GM19239 (cell line): ENCODE measurements around the gene SERPINA4.

Experiments
- DNase-seq: peaks from one replicate; pipeline ENCODE4 v3.0.0; 2011; ENCODE audit warnings: low spot score; ENCODE audit not compliant: insufficient read length
- FAIRE-seq: peaks from 2 replicates; lab custom pipeline; 2011; peaks lifted over from hg19 to GRCh38; lab: Jason Lieb, UNC

SERPINA4 gene

DNA sequence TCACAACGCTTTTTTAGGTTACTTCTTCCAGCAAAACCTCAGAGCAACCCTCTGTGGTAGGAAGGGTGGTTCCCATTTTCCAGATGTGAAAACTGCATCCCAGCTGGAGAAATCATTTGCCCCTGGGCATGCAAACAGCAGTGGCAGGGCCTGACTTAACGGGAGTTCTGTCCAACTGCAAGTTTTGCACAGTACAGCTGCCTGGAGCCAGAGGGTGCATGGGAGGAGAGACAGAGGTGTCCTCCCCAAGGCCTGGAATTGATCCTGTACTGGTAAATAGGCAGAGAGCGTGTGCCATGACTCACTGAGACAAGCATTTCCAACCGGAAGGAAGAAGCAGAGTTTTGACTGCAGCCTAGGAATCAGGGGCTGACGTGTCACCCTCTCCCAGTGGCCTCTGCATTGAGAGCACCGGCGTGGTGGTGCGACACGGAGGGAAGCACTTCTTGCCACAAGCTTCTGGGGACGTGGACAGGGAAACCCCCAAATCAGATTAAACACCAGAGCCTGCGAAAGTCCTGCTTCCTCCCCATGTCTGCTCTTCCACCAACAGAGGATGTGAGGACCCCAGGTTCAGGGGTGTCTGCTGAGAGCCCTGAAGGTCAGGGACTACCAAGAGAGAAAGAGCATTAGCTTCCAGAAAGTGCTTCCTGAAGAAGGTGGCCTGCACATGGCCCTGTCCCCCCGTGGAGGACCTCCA lies 19.0 kb upstream of the SERPINA4 start:
- FAIRE-seq (no peak), DNase-seq (no peak)

DNA sequence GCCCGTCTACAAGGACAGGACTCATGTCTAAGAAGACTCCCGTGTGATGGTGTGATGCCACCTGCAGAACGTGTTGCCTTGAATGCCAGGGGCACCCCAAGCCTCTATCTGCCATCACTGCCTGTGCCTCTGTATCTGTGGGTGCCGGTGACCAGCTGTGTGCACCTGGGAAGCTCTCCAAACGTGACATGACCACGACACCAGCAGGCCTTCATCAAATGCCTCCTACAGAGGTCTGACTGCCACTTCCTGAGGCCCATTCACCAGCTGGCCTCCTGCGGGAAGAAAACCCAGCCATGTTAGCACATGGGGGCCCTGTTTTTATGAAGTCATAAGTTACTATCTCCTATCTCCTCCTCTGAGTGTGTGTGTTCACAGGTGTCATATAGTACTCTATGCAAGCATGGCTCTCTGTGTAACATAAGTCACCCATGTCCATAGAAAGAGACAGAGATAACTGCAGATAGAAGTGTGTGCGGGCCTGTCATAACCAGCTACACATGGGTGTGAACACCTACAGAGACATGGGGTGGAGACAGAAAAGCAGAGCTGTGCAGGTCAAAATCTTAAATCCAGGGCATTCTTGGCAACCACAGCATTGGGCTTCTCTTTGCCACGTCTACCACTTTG lies 18.3 kb upstream of the SERPINA4 start:
- DNase-seq (no peak), FAIRE-seq (no peak)

DNA sequence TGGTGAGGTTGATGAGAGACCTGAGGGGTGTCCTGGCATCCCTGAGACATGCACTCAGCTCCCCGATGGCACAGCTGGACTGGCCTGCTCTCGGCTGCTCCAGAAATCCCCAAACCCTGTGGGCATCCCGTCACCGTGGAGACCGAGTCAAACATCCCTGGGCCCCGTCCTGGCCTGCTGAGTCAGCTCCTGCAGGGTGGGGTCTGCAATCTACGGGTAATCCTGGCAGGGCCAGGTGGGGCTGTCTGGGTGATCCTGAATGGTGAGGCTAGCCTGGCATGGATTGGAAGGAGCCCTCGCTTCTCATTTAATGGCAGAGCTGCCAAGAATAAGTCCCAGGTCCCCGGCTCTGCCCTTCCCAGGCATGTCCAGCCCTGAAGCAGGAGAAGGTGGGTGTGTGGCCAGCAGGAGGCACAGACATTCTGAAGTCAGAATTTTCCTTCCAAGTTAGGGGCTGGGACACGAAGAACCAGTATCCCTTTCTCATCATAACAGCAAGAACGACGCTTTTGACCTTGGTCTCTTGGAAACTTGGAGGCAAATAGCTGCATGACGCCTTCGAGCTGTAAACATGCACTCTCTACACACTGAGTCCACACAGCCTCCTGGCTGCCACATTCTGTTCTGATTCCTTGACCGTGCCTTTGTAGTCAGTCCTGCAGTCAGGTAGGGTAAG lies 17.7 kb upstream of the SERPINA4 start:
- DNase-seq: no peak
- no peak for FAIRE-seq

DNA sequence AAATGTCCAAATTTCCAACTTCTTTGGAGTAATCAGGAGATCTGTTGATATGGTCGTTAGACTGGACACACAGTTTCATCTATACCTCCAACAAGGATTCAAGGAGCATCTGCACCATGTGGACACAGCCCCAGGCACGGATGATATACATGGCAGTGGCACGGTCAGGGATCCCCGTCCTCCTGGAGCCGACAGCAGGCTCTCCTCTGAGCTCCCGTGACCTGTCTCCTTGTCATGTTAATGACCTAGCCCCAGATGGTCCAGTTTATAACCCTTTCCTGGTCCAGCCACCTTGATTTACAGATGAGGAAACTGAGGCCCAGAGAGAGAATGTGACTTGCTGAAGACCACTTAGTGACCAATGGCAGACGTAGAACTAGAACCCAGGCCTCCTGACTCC lies 16.5 kb upstream of the SERPINA4 start:
- FAIRE-seq: no peak
- no peak for DNase-seq

DNA sequence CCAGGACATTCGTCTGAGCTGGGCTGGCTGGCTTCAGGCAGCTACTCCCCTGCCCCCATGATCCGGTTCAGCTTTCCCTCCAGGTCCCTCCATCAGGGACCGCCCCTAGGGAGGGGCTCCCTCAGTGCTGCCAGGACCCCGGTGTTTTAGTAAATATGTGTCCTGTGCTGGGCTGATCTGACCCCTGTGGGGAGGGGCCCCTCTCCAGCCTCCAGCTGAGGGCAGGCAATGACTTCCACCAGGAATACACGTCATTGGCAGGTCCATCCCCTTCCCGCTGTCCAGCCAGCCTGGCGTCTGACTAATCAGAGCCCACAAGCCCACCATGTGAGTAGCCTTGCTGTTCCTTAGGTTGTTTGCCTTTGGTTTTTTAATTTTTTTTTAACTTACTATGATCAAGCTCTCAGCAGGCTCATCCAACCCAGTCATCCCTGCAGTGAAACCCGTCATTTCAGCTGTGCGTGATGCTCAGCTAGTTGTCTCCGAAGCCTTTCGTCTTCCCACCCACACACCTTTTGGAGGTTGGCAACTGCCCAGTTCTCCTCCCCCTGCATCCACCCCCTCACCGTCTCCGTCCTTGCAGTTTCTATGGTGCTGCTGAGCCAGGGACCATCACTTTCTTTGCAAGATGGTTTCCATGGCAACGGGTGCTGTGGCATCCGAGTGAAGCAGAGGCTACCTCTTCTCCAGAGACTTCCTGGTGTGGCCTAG lies 16.0 kb upstream of the SERPINA4 start:
- no peak for FAIRE-seq
- DNase-seq: no peak

DNA sequence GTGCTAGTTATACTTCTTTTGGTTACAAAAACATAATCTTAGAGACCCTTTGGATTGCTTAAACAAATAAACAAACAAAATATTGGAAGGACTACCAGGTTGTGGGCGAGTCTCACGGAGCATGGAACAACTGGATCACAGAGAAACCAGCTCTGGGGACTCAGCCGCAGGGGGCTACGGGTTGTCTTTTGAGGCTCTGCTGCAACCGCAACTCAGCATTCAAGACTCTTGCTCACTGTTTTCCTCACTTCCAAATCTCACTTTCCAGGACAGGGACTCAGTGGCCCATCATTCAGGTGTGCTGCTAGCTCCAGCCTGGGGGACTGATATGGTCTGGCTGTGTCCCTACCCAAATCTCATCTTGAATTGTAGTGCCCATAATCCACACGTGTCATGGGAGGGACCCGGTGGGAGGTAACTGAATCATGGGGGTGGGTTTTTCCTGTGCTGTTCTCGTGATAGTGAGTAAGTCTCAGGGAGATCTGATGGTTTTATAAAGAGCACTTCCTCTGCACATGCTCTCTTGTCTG lies 14.0 kb upstream of the SERPINA4 start:
- FAIRE-seq (no peak), DNase-seq (no peak)

DNA sequence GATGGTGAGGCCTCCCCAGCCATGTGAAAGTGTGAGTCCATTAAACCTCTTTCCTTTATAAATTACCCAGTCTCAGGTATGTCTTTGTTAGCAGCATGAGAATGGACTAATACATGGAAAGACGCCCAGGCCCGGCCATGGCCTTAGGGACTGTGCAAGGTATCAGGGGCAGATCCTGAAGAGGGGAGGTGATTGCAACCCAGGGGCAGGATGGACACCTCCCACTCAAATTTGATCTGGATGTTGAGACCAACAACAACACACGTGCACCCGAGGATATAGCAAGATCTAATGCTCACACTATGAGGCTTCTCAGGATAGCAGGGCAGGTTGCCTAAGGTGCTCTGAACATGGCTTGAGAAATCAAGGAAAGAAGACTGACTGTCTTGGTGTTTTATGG lies 13.5 kb upstream of the SERPINA4 start:
- no peak for FAIRE-seq
- DNase-seq: no peak

DNA sequence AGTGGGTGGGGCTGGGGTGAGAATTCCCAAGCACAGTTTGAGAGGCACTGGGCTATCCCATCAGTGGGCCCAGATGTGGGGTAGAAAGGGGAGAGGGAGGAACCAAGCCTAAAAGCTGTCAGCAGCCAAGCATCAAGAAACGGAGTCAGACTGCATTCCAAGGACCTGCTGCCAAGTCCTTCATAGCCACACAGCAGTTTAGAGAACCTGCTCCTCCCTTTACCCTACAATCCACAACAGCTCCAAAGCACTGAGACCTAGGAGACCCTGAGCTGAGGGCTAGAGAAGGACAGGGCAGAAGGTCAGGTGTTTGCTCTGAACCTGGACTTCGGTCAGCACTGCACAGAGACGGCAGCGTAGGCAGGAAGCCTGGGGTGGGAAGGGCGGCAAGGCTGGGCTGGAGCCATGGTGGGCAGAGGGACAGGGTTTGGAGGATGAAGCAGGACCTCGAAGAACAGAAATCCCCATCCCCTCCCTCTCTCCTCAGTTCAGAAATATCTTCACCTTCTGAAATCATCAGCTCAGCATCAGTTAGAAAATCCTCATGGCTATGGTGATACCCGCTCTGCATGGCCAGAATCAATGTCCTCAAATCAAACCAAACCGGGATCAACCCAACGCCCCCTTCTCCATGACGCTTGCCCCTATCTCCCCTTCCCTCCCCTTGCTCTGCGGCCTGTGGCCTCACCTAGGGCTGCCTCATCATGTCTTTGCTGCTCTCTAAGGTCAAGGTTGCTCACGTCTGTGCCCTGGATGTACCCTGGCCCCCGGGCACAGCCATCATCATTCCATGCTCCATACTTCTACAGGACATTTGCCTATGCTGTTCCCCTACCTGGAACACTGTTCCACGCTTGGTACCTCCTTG lies 12.9 kb upstream of the SERPINA4 start:
- FAIRE-seq: no peak
- no peak for DNase-seq

DNA sequence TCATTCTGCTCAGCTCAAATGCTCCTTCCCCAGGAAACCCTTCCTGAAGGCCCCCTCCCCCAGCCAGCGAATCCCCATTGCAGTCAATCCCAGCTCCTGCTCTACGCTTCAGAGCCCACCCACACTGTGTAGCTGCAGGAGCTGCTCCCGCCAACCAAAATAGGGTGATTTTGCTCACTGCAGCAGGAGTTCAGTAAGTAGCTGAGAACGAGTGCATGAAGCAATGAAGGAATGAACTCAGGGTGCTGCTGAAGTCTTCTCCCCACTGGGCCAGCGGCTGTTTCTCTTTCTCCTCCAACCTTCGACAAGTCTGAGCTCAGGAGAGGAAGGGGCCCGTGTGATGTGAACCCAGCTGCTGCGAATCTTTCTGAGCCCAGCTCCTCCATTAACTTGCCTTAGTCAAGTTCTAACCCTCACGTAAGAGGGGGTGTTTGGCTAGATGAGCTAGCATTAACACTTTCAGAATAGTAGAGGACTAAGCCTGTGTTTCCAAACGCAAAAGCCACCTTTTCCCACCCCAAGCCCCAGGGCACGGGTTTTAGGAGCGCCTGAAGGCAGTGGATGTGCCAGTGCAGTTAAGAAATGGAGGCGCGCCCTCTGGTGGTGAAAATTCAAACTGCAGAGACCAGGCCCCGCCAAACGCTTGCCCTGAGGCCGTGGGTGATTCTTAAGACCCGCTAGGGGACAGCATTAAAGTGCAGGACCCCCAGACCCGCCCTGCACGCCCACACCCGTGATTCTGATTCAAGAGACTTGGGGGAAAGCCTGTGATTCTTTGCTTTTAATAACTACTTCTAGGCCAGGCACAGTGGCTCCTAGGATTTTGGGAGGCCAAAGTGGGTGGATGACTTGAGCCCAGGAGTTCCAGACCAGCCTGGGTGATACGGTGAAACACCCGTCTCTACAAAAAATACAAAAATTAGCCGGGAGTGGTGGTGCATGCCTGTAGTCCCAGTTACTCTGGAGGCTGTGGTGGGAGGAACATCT lies 11.9 kb upstream of the SERPINA4 start:
- FAIRE-seq: peak; percentile 47
- peak; percentile 40 for DNase-seq

DNA sequence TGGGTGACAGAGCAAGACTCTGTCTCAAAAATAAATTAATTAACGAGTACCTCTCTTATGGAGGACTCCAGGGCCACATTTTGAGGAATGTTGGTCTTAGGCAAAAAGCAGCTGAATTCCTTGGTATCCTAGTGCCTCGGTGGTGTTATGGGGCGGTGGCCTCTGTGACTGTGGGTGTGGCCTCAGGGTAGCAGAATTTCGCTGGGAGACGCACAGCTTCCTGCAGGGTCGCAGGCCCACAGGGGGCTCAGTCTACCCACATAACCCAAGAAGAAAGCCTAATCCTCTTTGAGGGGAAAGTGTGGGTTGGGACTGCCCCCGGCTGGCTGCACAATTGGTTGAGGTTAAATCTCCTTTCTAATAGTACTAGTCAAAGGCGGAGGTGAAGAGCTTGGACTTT lies 11.2 kb upstream of the SERPINA4 start:
- DNase-seq: no peak
- FAIRE-seq: no peak

DNA sequence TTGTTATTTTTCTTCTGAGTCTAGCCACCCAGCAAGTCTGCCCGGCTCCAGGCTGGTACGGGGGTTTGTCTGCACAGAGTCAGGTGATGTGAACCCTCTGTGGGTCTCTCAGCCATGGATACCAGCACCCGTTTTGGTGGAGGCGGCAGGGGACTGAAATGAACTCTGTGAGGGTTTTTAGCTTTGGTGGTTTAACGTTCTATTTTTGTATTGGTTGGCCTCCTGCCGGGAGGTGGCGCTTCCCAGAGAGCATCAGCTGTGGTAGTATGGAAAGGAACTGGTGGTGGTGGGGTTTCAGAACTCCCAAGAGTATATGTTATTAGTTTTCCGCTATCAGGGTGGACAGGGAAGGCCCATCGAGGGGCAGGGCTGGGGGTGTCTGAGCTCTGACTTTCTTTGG lies 5.3 kb upstream of the SERPINA4 start:
- DNase-seq (no peak), FAIRE-seq (no peak)

DNA sequence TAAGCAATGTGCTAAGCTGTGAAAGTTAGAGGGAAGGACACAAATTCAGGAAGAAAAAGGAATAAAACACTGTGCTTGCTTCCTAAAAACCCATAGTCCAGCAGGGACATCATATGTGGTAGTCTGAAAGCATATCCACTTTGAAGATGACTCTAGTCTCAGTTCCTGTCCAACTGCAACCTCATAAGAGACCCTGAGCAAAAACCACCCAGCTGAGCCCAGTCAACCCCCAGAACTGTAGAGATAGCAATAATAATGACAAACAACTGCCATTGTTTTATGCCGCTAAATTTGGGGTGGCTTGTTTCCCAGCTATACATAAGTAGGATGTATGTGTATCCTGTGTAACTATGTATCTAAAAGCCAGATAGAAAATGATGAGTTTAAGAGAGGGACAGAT lies 3.9 kb upstream of the SERPINA4 start:
- DNase-seq: no peak
- FAIRE-seq: no peak

DNA sequence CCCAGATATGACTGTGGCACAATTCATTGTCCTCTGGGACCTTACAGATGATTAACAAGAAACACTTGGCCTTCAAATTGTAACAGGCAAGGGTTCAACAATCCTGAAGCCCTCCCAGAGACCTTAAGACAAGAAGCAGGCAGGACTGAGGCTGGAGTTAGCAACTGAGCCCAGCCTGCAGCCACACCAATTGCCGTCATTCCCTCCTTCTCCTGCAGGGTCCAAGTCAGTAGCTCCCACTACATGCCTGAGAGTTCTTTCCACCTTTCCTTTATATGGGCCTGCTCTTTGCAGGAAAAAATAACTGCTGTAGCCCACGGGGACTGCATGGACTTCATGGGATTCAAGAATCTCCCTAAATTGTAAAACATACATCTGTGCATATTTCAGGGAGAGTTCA lies 2.4 kb upstream of the SERPINA4 start:
- no peak for DNase-seq
- no peak for FAIRE-seq

DNA sequence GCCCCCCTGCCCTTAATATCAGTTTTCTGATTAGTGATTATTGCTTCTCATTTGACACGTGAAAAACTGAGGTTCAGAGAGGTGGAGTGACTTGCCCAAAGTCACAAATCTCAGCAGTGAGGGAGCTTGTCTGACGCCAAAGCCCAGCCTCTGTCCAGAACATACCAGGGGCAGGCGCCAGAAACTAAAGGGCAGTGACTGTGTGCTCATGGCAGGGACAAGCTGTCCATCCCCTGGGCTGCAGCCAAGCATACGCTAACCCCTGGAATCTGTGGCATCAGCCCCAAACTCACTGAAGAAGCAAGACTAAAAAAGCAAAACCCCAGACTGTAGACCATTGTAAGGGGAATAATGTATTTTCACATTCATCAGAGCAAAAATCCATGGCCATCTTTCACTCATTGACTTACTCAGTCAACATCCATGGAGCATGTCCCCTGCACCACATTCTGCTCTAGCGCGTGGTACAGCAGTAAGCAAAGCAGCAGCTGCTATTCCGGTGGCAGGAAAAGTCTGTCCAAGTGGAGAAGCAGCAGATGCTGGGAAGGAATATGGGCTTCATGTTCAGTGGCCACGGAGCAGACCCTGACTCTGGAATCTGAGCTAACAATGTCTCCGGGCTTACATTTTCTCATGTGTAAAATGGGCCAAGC lies 1.5 kb upstream of the SERPINA4 start:
- no peak for FAIRE-seq
- no peak for DNase-seq

DNA sequence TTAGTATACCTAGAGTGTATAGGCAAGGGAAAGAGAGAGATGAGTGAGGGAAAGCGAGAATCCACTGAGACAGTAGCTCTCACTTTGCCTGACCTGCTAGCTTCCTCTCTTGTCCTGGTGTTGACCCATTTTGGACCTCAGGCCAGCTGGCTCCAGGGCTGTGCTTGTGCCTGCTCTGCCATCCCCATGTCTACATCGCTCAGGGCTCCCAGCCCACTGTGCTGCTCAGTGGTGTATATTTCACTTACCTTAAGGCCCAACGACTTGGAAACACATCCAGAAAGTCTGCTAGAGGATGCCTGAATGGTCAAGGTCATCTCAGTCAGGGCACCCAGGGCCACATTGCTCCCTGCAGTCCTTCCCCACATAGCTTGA lies 964 bp upstream of the SERPINA4 start:
- FAIRE-seq (no peak), DNase-seq (no peak)

DNA sequence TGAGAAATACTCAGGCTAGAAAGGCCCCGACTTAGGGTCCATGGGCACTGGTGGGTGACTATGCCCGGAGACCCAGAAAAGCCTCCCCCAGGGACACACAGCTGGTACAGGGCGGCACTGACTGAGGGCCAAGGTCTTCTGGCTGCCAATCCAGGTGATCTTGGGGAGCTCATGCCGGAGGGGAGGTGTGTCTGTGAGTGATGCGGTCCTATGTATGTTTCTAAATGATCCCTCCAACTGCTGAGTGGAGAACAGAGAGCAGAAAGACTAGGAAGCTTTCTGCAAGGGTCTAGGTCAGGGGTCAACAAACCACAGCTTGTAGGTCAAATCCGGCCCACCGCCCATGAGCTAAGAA lies 391 bp downstream of the SERPINA4 start:
- DNase-seq (no peak), FAIRE-seq (no peak)

DNA sequence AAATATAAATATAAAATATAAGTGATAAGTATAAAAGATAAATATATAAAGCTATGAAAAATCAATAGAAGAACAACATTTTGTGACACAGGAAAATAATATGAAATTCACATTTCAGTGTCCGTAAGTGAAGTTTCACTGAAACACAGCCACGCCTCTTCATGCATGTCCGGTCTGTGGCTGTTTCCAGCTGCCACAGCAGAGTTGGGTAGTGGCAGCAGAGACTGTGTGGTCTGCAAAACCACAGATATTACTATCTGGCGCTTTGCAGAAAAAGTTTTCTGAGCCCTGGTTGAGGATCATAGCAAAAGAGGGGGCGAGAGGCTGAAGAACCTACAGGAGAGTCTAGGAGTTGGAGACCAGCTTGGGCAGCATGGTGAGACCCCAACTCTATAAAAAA lies 780 bp downstream of the SERPINA4 start:
- DNase-seq (no peak), FAIRE-seq (no peak)
